Activated CD4-positive, alpha-beta T cell treated with anti-CD3 and anti-CD28 coated beads, Interleukin-2, amount 50 U/mL, for 4 hours (primary cell): ENCODE data around the gene C11orf16.
"Not testable (repeated sequence)": the region's sequence is repeated elsewhere in the genome, so short reads cannot be mapped to it uniquely, and the experiment has no call there.

Source experiments
- DNase-seq, 2 experiments: peaks; one replicate each; pipeline ENCODE4 v3.0.0-alpha.2; 2020

Gene C11orf16

DNA sequence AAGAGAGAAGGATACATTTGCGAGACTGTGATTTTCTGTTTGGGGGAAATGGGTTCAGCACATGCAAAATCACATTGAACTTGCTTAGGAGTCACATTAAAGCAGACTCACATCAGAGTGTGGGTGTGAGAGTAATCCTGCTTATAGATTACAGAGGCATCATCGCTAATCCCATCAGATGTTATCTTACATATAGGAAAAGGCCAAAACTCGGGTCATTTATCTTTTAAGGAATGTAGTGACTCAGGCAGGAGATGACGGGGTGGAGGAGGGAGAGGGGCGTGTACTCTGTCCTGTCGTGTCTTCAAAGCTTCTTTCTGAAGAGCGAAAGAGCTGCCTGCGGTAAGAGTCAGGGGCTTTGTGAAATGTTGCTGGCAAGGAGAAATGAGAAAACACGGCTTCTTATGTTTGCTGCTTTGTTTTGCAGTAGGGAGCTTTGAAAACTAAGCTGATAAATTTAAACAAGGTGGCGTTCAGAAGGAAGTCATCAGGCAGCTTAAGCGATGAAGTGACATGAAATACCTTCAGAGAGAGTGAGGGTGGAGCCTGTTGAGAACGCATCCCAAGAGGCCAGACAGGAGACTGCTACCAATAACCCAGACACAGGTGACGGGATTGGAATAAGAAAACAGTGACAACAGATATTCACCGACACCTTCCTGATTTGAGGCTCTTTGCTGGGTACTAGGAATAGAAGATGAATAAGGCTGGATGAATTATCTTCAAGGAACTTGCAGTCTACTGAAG, 2.2 kb upstream of the C11orf16 start:
- DNase-seq, result no peak

DNA sequence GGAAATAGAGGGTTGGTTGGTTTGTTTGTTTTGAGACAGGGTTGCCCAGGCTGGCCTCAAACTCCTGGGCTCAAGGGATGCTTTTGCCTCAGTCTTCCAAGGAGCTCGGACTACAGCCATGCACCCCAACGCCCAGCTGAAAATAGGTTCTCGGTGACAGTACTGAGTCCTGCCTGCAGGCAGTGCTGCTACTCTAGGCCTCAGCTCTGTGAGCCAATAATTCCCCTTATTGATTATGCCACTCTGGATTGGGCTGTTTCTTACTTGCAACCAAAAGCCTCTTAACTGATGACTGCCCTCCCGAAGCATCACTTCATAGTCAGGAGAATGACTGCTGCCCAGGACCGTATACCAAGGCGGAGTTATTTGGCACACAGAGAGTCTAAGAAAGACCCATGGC, 1.2 kb upstream of the C11orf16 start:
- DNase-seq, result no peak

DNA sequence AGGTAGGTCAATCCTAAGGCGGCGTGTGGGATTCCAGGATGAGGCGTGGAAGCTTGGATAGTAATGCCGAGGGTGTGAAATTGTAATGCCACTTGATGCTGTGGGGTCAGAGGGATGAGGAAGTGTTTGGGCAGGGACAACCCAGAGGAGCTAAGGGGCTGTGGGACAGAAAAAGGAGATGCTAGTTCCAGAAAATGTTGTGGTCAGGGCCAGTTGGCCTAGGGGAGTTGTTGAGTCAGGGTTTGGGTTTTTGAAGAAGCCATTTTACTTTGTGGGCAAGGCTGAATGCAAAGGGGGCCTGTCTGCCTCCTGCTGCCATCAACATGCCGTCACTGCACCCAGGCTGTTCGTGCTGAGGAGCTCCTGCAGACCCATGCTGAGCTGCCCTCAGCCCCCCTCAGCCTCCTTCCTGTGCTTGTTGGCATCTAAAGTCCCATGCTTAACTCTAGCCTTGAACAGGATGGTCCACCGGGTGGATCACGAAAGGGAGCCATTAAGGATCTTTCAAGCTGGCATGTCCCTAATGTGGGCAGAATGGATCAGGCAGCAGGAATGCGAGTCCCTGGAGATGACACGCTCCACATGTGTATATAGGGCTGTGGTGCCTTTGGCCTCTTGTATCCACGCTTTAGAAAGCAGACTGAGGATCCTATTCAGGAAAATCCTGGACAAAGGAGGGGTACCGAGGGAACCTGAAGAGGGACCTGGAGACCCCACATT, 2.1 kb downstream of the C11orf16 start:
- no peak for DNase-seq

DNA sequence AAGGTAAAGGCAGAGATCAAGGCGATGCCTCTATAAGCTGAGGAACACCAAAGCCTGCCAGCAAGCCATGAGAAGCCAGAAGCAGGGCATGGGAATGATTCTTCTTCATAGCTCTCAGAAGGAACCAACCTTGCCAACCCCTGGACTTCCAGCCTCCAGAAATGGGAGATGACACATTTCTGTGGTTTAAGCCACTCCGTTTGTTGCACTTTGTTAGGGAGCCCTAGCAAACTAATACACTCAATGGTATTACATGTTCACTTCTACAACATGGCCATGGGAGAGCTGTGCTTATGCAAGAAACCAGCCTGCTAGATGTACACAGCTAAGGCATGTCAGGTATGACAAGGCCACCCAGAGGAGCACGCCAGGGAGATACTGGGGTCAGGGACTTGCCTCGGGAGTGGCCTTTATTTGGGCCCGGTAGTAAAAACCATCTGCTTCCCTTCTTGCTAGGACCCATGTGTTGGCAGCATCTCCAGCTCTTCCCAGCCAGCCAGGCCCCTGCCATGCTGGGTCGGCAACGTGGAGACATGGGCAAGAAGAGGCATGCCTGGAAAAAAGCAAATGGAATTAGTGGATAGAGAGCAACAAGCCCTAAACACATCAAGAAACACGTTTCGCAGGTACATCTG, 3.6 kb downstream of the C11orf16 start:
- no peak for DNase-seq

DNA sequence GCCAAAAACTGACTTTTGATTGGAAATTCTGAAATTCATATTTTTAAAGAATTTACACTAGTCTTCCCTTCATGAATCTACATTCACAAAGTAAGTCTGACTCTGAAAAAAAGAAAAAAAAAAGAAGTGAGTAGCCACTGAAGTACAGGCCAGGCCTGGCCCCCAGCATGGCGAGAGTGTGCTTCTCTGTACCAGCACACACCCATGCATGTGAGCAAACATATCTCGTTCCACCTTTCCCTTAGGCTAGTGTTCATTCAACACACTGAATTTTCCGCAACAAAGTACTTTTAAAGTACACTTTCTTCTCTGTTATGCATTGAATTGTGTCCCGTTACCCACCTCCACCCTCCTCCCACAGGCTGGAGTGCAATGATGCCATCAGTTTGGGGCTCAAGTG, 4.5 kb downstream of the C11orf16 start:
- no peak for DNase-seq

DNA sequence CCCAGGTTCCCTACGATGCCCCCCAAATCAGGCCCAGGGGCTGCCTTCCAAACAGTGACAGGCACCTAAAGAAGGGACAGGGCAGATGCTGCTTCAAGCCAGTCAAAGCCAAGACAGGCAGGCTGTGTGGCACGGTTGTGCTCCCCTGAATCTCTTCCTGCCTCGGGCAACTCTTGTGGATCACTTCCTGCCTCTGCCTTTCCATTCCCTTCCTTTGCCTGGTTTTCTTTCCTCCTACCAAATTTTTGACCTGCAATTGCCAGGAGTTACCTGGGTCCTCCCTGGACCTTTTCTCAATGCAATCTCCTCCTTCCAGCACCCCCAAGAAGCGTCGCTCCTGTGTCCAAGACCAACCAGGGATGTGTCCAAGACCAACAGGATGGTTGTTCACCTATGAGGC, 5.5 kb downstream of the C11orf16 start:
- no peak for DNase-seq

DNA sequence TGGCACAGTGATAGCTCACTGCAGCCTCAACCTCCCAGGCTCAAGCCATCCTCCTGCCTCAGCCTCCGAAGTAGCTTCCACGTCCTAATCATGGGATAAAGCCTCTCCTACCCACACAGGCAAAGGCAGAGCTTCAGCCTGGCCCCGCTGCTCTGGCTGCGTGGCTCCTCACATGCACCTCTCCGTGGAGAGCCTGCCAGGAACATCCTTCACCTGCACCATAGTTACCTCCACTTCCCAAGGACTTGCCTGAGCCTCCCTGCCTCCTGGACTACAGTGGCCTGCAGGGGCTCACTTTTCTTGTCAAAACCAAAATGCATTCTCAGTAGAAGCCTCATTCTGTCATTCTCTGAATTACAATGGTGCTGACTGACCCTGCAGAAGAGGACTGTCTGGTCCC, 6.5 kb downstream of the C11orf16 start:
- DNase-seq, result no peak

DNA sequence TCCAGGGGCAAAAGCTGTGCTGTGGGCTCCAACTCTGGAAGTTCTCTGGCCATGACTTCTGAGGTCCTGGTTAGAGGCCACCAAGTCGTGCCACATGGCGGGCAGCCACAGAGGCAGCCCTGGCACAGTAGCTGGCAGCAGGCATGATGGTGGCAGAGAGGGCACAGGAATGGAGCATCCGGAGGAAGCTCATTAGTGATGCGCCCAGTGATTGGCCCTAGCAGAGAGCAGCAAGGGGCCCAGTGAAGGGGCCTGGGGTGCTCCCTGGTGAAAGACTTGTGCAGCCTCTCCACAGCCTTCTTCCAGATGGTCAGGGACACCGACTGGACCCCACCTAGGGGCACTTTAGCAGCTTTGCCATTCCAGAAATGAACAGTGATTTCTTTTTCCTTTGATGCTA, 7.0 kb downstream of the C11orf16 start:
- DNase-seq, result no peak

DNA sequence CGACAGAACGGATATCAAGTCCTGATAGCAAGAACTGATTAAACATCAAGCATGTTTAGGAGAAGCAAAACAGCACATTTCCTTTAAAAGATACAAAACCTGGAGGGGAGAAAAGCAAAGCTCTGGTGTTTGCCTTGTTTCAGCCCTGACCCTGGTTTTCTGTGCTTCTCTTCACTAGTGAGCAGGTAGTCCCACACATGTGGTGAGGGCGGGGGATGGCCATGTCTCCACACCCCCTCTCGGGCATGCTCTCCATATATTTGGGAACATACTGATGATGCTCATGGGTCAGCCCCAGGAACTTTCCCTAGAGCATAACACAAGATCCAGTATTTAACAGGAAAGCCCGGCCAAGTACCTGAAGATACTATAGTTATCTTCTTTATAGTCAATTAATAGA, 10.1 kb downstream of the C11orf16 start:
- DNase-seq, result no peak

DNA sequence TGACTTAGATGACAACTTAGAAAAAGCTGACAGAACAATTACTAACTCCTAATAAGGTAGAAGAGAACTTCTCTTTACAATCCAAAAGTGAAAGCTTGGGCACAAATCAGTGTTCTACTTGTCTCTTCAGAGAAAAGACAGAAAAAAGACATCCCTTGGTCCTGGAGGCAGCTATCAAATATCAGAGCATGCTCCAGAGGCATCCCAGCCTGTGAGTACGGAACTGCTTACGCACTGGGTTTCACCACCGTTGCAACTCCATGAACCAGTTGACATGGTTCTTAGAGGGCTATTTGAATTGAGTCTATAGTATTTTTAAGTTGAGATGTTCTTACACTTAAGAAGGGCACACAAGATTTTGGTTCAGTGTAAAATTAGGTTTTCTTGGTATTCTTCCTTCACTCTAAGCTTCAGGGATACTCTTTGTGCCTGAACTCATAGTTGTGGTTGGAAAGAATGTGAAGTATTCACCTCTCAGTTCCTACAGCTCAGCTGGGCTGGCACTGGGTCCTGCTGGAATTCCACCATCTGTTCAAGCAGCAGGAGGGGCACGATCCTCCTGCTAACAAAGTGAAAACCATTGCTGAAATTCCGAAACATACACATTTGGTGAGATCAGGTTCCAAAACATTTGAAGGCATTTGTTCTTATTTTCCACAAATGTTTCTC, 15.5 kb downstream of the C11orf16 start:
- no peak for DNase-seq

DNA sequence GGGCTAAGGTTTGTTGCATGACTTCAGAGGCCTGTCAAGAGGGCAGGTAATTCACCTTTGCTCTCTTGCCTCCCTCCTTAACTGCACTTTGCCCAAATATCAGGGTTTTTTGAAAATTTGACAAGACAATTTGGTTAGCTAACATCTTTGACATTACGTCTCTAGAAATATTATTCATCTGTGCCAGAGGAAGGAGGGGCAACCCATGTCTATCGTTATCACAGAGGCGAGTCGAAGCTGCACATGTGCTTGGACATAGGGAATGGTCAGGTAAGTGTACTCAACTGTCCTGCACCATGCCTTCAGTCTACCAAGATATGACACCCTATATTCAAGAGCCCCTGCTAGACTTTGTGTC, 18.1 kb downstream of the C11orf16 start:
- DNase-seq, result no peak

DNA sequence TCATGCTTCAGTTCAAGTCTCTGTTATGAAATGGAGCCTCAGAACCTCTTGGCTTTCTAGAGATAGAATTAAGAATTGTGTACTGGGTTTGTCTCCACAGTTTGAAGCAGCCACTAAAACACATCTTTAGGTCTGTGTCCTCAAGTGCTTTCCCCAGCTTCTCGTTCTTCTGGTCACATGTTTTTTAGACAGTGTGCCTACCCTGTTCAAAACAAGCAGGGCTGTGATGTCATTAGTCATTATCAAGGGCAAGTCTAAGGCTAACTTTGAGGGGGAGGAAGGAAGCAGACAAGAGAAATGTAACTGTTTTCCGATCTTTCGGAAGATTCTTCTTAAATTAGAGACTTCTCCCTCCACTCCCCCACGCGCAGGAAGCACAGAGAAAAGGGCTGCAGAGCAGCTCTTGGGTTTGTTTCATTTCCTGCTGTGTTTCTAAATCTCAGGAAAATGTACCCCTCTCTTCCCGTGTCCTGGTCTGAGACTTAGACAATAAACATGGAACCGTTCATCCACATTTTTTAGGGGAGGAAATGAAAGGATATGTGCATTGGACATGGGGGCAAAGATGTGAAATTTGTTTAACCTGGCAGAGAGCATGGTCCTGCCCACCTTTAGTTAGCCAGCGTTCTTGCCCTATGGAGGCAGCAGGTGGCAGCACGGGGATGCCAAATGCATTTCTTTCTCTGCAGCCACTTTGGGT, 18.6 kb downstream of the C11orf16 start:
- DNase-seq, result peak; percentile 35 to 37

DNA sequence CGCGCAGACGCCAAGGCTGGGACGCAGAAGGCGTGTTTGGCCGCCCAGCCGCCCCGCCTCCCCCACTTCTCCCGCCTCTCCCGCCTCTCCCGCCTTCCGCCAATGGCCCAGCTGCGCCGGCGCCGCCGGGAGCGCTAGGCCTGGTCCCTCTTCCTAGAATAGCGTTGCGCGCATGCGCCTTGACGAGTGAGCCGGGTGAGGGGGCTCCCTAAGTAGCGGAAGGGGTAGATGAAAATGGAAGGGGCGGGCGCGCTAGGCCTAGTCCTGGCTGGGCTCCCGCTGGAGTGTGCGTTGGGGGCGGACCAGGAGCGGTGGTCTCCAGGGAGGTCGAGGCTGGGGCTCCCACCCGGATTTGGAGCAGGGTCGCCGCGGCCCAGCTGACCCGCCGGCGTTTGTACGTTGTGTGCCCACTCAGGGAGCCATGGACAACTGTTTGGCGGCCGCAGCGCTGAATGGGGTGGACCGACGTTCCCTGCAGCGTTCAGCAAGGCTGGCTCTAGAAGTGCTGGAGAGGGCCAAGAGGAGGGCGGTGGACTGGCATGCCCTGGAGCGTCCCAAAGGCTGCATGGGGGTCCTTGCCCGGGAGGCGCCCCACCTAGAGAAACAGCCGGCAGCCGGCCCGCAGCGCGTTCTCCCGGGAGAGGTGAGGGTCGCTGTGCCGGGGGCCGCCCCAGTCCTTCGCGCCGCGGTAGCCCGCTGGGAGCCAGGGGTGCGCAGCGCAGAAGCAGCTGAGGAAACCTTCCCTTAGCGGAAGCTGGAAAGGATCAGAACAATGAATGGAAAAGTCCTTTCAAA, 21.5 kb downstream of the C11orf16 start, which contains the start of gene AKIP1:
Gene AKIP1, plus strand, starts transcription at position 161 of the 795 bp plus-strand sequence. Its CDS starts 261 bp downstream, at position 422.
- peak; percentile 56 to 61 for DNase-seq

DNA sequence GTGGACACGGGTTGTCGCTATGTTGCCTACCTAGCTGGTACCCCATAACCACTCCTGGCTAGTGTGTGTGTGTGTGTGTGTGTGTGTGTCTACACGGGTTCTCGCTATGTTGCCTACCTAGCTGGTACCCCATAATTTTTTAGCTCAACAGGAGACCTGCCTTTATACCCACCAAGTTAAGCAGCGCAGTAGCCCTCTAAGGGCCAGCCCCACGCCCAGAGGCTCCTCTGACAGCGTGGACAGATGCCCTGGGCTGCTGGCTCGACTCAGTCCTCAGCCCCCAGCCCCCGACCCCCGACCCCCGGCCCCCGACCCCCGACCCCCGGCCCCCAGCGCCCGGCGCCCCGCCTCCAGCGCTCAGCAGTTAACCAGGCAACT, 22.1 kb downstream of the C11orf16 start:
- no peak for DNase-seq

DNA sequence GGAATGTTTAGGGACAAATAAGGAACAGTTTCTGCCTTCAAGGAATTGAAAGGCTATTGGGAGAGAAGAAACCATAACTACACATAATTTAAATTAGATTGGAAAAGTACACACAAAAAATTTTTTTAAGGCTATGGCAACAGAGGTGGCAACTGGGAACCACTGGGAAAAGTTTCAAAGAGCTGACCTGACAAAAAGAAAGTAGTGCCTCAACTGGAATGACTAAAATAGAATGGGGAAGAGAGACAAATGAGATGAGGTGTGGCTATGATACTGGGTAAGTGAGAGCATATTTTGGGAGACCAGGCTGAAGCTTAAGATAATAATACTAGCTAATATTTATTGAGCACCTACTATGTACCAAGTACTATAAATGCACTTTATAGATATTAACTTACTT, 24.6 kb downstream of the C11orf16 start:
- DNase-seq, result no peak

DNA sequence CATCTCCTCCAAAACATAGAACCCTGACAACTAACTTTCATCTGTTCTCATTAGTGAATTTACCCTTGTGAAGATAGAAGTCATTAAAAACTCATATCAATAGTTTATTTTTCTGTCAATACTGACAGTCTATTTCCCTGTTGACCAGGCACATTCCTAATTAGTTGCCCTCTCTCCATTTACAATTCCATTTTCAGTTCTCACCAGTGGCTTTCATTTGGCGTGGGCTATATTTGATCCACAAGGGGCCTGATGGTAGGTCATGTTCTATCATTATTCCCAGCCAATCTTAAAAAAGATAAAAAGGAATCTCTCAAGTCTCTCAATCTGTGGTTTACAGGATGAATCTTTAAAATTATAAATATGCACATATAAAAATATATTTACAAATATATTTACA, 25.6 kb downstream of the C11orf16 start:
- DNase-seq, result no peak

DNA sequence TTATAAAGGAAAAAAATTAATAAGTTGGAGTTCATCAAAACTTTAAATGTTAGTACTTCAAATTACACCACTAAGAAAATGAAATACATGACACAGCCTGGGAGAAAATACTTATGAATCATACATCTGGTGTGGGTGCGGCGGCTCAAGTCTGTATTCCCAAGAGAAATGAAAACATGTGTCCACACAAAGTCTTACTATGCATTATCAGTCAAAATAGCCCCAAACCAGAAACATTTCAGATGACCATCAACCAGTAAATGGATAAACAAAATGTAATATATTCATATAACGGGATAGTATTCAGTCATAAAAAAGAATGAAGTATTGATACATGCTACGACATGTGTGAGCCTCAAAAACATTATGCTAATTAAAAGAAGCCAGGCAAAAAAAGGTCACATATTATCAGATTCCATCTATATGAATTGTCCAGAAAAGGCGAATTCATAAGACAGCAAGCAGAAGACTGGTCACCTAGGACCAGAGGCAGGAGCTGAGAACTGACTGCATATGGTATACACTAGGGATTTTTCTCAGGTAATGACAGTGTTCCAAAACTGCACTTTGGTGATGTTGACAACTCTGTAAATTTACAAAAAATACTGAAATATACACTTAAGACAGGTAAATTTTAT, 27.1 kb downstream of the C11orf16 start:
- DNase-seq, result no peak

DNA sequence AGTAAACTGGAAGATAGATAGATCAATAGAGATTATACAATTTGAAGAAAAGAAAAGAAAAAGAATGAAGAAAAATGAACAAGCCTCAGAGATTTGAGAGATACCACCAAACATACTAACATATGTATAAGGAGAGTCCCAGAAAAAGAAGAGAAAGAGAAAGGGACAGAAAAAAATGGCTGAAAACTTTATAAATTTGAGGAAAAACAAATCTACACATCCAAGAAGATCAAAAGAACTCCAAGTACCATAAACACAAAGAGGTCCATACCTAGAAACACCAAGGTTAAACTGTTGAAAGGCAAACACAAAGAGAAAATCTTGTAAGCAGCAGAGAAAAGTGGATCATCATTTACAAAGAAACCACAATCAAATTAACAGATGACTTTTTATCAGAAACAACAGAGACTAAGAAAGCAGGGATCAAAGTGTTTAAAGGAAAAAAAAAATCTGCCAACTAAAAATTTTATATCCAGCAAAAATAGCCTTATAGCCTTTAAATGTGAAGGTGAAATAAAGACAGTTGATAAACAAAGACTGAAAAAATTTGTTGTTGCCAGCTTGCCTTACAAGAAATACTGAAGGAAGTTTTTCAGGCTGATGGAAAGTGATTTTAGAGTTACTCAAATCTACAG, 33.5 kb downstream of the C11orf16 start:
- DNase-seq, result no peak

DNA sequence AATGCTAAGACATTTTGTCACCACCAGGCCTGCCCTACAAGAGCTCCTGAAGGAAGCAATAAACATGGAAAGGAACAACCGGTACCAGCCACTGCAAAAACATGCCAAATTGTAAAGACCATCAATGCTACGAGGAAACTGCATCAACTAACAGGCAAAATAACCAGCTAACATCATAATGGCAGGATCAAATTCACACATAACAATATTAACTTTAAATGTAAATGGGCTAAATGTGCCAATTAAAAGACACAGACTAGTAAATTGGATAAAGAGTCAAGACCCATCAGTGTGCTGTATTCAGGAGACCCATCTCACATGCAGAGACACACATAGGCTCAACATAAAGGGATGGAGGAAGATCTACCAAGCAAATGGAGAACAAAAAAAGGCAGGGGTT, 41.6 kb downstream of the C11orf16 start:
- DNase-seq, result not testable (repeated sequence)

DNA sequence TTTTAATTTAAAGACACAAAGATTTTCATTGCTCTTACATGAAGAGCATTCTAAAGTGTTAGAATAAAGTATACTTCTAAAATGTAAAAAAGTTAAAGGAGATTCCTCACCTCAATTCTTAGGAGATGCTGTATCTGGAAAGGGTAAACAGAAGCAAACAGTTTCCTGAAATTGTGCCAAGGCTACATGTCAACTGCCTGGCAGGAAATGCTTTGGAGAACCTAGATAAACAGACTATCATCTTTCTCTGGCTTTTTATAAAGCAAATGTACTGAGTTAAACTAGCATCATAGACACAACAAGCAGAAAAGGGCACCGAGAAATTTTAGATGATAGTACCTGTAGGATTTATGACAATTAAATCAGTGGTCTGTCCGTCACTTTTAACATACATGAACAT, 46.4 kb downstream of the C11orf16 start:
- DNase-seq, result no peak

DNA sequence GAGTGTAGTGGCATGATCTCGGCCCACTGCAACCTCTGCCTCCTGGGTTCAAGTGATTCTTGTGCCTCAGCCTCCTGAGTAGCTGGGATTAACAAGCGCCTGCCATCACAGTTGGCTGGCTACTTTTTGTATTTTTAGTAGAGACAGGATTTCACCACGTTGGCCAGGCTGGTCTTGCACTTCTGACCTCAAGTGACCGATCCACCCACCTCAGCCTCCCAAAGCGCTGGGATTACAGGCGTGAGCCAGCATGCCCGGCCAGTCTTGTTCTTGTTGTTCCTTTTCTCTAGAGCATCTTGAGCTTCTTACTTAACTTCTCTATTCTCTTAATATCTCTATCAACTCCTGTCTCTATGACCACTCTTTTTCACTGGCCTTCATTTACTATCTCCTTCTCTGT, 51.2 kb downstream of the C11orf16 start:
- DNase-seq, result not testable (repeated sequence)
